ENCODE results near the gene SUOX.
"Not testable (repeated sequence)": the region's sequence is repeated elsewhere in the genome, so short reads cannot be mapped to it uniquely, and the experiment has no call there.

SUOX gene

DNA sequence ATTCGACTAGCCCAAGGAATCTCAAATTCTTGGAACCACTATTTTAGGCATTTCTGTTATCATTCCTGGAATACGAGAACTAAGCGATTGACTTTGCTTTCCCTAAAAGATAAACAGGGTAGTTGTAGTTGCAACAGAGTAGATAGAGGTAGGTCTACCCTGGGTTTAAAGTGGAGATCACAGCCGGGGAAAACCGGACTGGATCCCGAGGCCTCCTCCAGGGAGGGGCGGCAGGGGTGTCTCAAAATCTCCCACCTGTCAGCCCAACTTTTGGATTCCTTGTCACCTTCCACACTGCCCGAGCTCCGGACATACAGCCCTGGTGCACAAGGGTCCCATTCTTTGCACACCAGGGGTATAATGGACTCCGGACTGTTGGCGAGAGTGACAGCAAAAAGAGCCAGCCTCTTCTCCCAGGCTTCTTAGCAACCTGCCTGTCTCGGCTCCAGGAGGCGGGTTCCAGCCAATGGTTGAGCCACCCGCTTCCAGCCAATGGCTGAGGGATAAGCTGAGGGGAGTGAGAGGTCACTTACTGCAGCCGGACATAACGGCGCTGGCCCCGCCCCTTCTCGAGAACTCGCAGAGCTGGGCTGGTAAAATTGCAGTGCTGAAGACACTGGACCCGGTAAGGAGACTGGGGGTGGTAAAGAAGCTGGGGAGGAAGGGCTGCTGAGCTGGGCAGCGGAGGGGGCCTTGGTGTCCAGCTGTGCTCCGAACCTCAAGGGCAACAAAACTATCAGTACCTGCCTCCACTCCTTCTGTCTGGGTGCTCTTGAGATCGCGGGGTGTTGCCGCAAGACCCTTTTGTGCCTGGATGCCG, at the start of gene SUOX:
Gene SUOX (plus strand): TSS at position 562 of the 820 bp plus-strand sequence. CDS start 4,946 bp downstream, outside the sequence.
- no peak for DNase-seq

DNA sequence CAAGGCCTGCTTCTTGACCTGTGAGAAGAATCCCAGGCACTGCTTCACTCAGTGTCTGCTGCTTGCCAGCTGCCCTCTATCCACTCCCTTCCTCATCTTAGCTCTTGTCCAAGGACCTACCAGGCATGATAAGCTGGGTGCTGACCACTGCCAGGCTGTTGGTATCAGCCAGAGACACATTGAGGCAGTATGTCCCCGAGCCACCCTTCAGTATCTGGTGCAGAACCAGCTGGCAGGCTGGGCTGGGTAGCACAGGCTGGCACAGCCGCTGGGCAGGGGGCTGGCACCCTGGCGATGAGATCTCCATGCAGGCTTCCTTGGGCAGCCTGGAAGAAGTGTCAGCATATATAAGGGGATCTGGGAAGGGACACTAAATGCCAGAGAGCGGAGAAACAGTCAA, 41.7 kb upstream of the SUOX start:
- no peak for DNase-seq

DNA sequence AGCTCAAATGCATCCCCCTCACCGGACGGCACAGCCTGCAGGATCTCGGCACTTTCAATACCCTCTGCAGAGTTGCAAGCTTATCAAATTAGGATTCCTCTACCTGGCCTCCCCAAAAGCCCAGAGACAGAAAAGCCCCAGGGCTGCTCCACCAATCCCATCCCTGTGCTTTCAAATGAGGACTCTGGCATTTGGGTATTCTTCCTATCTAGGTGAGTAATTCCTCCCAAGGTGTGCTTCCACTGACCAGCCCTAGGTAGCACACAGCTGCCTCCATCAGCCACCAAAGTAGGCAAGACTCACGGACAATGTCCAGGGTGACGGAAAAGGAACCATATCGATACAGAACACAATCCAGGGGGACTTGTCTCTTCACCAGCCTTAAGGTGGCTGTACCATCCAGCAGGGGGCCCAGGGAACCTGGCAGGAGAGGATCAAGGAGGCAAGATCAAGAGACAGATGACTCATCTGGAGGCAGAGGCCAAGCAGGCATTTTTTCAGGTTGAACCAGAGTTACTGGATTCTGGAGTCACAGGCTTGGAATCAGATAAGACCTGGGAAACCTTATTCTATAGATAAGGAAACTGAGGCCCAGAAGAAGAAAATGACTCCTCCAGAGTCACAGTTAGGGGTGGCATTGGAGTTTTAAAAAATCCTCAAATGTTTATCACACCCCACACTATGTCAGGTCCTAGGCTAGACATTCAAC, 41.1 kb upstream of the SUOX start:
- peak; percentile 59 for DNase-seq

- no peak for DNase-seq
These were observed 39.8 kb upstream of the SUOX start for GRCh38 chr12:55957106-55957859.

DNA sequence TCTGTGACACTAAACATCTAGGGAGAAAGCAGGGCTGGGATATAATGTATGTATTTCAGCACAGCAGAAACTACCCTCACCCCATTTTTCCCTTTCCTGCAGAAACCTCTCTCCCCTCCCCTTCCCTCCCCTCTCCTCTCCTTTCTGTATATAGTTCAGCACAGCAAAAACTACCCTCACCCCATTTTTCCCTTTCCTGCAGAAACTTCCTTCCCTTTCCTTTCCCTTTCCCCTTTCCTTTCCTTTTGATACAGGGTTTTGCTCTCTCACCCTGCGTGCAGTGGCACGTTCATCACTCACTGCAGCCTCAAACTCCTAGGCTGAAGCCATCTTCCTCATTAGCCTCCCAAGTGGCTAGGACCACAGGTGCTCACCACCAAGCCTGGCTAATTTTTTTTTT, 33.3 kb upstream of the SUOX start:
- DNase-seq = no peak

- DNase-seq = no peak
These were observed 31.8 kb upstream of the SUOX start for GRCh38 chr12:55965240-55965639.

GRCh38 chr12:55965941-55966407, 31.1 kb upstream of the SUOX start, which contains the start of gene PMEL:
PMEL (minus strand) TSS chr12:55966042; CDS start chr12:55966011, 31 bp downstream.
- no peak for DNase-seq

- DNase-seq = peak; percentile 90
These were observed 30.4 kb upstream of the SUOX start, which contains the start of gene CDK2 for GRCh38 chr12:55966408-55967281. CDK2 (plus strand) TSS chr12:55966830; CDS start chr12:55967009, 179 bp downstream.

GRCh38 chr12:55969356-55969755, 27.7 kb upstream of the SUOX start:
- DNase-seq = no peak

GRCh38 chr12:55970775-55971174, 26.3 kb upstream of the SUOX start:
- no peak for DNase-seq

DNA sequence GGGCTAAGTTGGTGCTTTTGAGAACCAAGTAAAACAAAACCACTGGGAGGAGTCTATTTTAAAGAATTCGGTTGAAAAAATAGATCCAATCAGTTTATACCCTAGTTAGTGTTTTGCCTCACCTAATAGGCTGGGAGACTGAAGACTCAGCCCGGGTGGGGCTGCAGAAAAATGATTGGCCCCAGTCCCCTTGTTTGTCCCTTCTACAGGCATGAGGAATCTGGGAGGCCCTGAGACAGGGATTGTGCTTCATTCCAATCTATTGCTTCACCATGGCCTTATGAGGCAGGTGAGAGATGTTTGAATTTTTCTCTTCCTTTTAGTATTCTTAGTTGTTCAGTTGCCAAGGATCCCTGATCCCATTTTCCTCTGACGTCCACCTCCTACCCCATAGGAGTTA, 25.0 kb upstream of the SUOX start:
- DNase-seq = no peak

- no peak for DNase-seq
These were observed 24.6 kb upstream of the SUOX start for GRCh38 chr12:55972456-55972855.

GRCh38 chr12:55972911-55973598, 24.0 kb upstream of the SUOX start:
- DNase-seq = no peak

GRCh38 chr12:55973599-55974307, 23.3 kb upstream of the SUOX start, which contains the start of gene RAB5B:
RAB5B (plus strand) TSS chr12:55974078; CDS start chr12:55986961, 12,883 bp downstream.
- DNase-seq = peak; percentile 93

DNA sequence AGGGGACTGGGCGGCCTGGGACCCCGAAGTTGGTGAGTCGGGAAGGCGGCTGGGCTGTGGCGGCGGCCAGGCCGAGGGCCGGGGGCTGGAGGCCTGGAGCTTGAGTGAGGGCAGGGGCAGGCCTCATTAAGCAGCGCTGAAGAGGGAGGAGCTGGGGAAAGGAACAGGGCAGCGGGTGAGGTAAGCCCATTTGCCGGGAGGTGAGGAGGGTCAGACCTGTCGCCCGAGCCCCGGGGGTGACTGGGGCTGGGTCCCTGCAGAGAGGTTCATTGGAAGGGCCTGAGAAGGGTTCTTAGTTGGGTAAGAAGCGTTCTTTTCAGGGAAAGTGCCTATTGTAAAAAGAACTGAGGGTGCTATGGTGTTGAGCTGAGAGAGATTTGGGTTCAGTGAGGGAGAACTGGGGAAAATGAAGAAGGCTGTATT, 22.8 kb upstream of the SUOX start:
- DNase-seq = no peak

DNA sequence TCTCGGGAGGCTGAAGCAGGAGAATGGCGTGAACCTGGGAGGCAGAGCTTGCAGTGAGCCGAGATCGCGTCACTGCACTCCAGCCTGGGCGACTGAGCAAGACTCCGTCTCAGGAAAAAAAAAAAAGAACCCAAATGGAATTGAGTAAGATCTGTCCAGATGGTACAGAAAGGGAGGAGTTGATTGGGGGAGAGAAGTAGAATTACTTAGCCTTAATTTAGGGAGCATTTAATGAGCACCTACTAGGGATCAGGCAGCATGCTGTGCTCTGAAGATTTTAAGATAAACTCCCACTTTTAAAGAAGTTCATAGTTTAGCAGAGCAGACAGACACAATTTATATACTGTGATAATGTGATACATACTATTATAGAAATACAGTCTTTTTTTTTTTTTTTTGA, 18.7 kb upstream of the SUOX start:
- DNase-seq = no peak

DNA sequence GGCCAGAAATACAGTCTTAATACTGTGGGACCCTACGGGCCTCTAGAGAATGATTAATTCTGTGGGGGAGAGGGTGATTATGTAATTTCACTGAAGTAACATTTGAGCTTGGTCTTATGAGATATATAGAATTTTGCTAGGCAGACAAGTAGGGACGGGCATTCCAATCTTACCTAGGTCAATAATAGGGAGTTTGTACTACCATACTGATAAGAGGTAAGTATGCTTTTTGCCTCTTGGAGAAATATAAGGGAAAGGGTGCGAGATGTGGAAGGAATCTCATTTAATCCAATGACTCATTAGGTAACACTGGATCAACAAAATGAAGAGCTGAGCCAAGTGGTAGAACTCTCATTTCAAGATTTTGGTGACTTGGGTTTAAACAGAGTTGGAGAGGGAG, 18.0 kb upstream of the SUOX start:
- DNase-seq = no peak

DNA sequence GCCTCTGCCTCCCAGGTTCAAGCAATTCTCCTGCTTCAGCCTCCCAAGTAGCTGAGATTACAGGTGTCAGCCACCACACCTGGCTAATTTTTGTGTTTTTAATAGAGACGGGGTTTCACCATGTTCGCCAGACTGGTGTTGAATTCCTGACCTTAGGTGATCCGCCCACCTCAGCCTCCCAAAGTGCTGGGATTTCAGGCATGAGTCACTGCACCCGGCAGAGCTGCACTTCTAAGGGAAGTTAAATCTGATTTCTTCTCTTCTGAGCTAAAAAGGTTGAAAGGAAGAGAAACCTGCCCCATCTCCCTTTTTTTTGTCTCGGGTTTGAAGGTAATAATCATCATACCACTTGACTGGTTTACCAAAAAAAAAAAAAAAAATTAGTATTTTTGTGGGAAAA, 15.2 kb upstream of the SUOX start:
- not testable (repeated sequence) for DNase-seq

DNA sequence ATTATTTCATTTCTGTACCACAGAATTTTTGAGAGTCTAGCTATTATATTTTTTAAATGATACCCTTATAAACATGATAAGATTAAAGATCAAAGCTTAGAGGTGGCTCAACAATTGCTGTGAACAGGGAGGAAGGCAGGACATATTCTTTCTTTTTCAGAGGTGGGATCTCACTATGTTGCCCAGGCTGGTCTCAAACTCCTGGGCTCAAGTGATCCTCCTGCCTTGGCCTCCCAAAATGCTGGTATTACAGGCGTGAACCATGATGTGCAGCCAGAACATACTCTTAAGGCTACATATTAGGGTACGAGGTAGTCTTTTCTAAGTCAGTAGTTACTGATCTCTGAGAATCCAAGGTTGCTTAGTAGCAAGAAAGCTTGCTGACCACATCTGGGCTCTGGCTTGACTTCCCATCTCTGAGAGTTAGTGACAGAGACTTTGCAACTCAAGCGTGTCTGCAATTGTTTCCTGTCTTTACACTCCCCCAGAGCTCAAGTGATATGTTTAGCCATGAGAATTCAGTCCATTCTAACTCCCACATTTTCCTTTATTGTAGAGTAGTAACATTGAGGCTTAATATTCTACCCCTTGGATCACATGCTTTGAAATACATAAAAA, 14.6 kb upstream of the SUOX start:
- no peak for DNase-seq

GRCh38 chr12:55983232-55983842, 13.7 kb upstream of the SUOX start:
- DNase-seq = no peak
